ENCODE data around the gene KCMF1.

KCMF1 gene

DNA sequence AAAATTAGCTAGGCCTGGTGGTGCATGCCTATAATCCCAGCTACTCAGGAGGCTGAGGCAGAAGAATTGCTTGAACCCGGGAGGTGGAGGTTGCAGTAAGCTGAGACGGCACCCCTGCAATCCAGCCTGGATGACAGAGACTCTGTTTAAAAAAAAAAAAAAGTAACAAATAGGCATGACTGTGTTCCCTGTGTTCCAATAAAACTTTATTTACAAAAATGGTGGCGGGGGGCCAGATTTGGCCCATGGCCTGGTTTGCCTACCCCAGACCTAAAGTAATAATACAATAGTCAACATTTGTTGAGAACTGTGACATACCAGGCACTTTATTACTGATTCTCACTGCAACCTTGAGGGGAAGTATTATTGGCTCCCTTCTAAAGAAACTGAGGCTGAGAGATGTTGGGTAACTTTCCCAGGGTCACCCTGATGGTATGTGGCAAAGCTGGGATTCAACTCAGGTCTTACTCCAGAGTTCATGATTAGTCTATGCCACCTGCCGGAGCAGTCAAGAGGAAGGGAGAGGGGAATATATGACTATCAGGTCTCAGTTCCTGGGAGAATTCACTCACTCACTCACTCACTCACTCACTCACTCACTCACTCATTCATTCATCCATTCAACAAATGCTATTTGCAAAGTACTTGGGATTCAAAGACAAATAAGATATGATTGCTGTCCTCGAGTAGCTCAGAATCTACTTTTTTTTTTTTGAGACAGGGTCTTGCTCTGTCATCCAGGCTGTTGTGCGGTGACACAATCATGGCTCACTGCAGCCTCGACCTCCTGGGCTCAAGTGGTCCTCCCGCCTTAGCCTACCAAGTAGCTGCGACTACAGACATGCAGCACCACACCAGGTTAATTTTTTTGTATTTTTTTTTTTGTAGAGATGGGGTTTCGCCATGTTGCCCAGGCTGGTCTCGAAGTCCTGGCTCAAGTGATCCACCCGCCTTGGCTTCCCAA is 14.3 kb upstream of the KCMF1 start:
- DNase-seq = no peak

- no peak for DNase-seq
Measured at GRCh38 chr2:84957771-84958134, 13.2 kb upstream of the KCMF1 start.

- peak; percentile 94 for DNase-seq
Measured at GRCh38 chr2:84958135-84959059, 12.6 kb upstream of the KCMF1 start.

- no peak for DNase-seq
Measured at GRCh38 chr2:84959095-84959565, 11.8 kb upstream of the KCMF1 start.

- peak; percentile 55 for DNase-seq
Measured at GRCh38 chr2:84959566-84960506, 11.1 kb upstream of the KCMF1 start.

DNA sequence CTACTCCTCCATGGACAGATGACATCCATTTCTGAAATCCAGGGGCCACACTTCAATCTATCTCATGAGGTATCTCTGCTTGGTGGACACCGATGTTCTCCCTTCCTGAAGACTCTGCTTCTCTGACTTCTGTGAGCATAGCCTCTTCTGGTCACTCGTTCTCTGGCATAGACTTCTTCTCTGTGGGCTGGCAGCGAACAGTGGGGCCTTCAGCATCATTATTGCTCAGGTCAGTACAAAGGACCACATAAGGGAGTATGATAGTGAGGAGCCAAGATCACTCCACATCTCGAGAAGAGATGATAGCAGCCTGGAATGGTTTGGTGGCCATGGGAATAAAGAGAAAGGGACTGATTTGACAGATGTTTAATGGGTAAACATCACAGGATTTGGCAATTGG is 8.0 kb upstream of the KCMF1 start:
- no peak for DNase-seq

DNA sequence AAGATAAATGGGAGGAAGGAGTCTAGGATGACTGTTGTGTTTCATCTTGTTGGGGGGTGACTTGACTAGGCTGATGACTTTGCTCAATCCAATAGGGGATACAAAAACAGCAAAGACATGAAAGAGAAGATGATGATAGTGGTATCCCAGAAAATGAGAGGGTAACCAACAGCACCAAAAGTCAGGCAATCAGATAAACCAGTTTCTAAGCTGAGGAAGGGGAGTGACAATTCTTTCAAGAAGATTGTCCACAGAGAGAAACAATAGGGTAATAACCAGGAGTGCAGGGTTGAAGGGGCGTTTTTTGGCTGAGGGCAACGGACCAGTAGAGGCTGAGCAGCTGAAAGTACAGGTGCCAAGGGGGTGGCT is 7.7 kb upstream of the KCMF1 start:
- DNase-seq = no peak

GRCh38 chr2:84963692-84964405 is 7.1 kb upstream of the KCMF1 start:
- no peak for DNase-seq

DNA sequence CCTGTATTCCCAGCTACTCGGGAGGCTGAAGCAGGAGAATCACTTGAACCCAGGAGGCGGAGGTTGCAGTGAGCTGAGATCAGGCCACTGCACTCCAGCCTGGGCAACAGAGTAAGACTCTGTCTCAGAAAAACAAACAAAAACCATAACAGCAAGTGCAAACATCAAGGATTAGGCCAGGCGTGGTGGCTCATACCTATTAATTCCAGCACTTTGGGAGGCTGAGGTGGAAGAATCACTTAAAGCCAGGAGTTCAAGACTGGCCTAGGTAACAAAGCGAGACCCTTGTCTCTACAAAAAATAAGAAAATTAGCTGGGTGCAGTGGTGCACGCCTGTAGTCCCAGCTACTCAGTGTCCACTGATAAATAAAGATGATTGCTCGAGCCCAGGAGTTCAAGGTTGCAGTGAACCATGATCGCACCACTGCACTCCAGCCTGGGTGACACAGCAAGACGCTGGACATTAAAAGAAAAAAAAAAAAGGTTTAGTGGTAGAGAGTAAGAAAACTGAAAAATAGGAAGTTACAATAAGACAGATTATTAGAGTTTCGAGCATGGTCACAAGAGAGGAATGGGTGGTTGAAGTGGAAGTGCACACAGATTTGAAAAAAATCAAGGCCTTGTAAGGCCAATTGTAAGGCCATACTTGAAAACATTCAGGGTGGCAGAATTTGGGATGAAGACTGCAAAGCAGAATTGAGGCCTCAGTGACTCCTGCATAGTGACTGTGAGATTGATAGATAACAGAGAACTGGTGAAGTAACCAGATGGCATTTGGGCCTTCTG is 6.4 kb upstream of the KCMF1 start:
- no peak for DNase-seq

DNA sequence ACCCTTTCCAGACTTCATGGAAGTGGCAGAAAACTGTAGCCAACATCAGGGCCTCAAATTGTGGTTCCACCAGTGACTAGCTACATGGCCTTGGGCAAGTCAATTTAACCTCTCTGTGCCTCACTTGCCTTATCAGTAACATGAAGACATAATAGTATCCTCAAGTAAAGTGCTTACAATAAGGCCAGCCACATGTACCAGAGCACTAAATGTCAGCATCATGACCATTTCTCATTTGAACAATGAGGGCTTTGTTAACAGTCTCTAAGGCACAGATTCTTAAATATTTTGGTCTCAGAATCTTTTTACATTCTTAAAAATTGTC is 5.8 kb upstream of the KCMF1 start:
- no peak for DNase-seq

GRCh38 chr2:84965827-84966226 is 5.1 kb upstream of the KCMF1 start:
- DNase-seq = no peak

DNA sequence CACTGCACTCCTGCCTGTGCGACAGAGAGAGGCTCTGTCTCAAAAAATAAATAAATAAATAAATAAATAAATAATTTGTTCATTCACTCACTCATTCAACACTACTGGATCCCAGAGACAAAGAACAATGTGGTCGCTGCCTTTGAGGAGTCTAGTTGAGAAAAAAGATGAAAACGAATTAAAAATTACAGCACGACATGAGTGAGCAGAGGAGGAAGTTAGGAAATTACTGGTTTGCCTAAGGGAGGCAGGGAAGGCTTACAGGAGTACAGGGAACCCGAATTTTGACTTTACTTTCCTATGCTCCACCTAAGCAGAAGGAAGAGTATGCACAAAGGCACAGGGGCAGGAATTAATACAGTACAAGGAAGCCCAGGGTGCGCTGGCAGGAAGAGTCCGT is 4.2 kb upstream of the KCMF1 start:
- DNase-seq = no peak

- DNase-seq = no peak
Measured at GRCh38 chr2:84969511-84970209, 1.3 kb upstream of the KCMF1 start.

DNA sequence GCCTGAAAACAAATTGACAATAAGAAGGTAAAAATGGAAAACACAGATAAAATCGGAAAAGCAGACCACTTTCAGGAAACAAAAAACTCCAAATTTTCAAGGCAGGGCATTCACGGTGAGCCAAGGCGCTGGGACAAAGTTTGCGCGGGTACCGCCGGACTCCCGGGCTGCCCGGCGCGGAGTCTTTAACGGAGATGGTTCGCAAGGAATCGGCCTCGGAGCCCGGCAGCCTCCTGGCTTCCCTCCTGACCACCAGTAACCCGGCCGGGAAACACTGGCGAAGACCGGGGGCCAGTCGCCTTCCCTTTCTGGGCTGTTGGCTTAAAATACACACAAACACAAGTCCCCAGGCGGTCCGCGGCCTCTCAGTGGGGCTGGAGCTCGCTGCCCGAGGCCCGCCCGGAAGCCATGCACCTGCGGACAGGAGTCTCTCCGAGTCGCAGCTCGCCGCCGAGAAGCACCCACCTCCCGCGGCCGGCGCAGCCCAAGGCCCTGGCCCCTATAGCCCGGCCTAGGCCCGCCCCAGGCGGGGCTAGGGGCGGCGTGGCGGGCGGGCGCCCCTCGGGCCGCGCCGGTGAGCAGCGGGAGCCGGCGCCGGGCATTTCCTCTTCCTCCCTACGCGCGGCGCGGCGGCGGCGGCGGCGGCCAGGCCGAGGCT is 622 bp upstream of the KCMF1 start:
- DNase-seq = no peak

DNA sequence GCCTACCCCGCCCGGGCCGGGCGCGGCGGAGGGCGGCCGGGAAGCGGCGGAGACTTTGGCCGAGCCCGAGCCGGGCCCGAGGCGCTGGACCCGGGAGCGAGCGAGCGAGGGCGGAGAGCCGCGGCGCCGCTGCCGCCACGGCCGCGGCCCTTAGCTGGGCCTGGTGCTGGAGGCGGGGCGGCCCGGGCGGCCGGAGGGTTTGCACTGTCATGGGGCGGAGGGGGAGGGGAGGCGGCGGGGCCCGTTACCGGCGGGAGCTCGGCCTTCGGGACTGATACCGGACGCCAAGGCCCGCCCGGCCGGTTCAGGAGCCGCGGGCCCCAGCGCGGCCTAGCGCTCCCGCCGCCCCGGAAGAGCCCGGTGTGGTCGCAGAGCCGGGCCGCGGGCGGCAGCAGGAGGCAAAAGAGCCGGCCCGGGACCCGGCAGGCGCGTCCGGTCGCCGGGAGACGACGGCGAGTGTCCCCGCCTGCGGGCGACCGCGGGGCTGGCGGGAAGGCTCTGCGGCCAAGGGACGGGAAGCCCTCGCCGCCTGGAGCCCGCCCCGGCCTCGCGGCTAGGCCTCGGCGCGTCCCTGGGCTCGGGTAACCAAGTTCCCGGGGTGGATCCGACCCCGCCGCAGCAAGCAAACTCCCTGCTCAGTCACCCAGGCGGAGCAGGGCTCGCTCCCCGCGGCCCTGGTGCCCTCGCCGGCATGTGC is 697 bp downstream of the KCMF1 start:
- DNase-seq = no peak

GRCh38 chr2:84972207-84972783 is 1.3 kb downstream of the KCMF1 start:
- no peak for DNase-seq

DNA sequence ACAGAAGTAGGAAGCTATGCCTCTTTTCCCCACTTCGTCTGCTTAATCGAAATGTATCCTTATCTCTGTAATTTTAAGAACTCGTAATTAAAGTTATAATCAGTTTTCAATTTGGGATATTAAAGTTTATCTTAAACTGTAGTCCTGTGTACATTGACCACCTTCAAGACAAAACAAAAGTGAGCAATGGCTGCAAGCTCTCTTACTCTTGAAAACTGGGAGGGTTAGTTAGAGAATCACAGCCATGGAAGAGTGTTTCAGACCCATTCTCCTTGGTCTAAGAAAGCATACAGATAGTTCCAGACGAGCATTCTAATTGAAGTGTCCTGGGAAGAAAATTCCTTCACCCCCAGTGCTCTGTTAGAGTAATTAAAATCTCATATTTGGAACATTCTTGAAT is 2.0 kb downstream of the KCMF1 start:
- no peak for DNase-seq

DNA sequence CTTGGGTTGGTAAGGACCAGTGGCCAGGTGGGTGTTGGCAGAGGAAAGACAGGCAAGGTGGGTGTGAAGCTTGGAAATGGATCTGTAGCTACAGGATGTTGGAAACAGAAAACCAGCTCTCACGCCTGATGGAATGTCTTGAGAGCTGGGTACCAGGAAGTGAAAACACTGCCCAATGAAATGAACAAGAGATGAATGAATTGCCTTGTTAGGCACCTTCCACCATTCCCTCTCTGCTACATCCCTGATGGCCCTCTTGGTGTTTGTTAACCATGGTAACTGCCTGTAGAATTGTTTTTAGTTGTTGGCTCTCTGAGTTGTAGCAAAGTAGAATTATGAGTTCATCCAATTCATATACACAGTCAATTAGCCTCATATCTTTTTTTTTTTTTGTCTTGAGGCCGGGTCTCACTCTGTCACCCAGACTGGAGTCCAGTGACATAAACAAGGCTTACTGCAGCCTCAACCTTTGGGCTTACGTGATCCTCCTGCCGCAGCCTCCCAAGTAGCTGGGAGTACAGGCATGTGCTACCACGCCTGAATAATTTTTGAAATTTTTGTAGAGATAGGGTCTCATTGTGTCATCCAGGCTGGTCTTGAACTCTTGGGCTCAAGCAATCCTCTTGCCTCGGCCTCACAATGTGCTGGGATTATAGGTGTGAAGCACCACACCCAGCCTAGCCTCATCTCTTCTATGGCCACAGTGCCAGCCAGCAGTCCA is 9.5 kb downstream of the KCMF1 start:
- no peak for DNase-seq

Measured in DMS153 (cell line).